A549 (cell line): Measurements from ENCODE around the gene DNAH11.

Experiments used
- CHD4 ChIP-seq: fragments of 200-600 bp; sonication (generic); IDR thresholded peaks from 2 replicates; pipeline ENCODE4 v1.6.1; 2016; ENCODE audit warnings: antibody characterized with exemption, mild to moderate bottlenecking, borderline replicate concordance
- CTCF ChIP-seq: fragments of >200 bp; sonication (Bioruptor Twin); formaldehyde crosslinking; IDR thresholded peaks from 3 replicates; pipeline ENCODE4 v1.5.1; 2016
- EHF ChIP-seq: fragments of 250-450 bp; sonication (Bioruptor Pico); IDR thresholded peaks from 2 replicates; pipeline ENCODE4 v1.5.0; 2020; ENCODE audit warnings: mild to moderate bottlenecking
- ELK1 ChIP-seq: fragments of 150-350 bp; IDR thresholded peaks from 2 replicates; pipeline ENCODE4 v1.6.1; 2014; ENCODE audit warnings: low read depth, mild to moderate bottlenecking, low read length

GRCh38 chr7:21708096-21708495 lies 165.3 kb downstream of the DNAH11 start:
- TF ChIP-seq ELK1 (no peak), CTCF (no peak), EHF (CRISPR knock-in tag) (no peak), CHD4 (no peak)
